Caco-2 (cell line): ENCODE measurements around the gene KRT13. TPM values are rescaled to one million over a fixed set of nuclear protein-coding genes. Genes with fewer than 3 reads are reported as not detected.

ENCODE experiments used
- BruUV-seq: library from RNA; stranded (reverse); fragments of 400-500 nt; replicated peaks from 2 replicates; lab custom pipeline; 2021; lab: Mats Ljungman, UMichigan
- CTCF ChIA-PET: fragments of 300-600 bp; sonication (Branson Sonifier 250); formaldehyde crosslinking; loops from one replicate; lab custom pipeline; 2022; ENCODE audit warnings: antibody characterized with exemption; lab: Charles Lee
- POLR2A ChIA-PET: fragments of 300-600 bp; sonication (Branson Sonifier 250); formaldehyde crosslinking; loops from one replicate; lab custom pipeline; 2022; ENCODE audit warnings: antibody characterized with exemption; lab: Charles Lee
- DNase-seq, 2 experiments: peaks; one replicate each; pipeline versions ENCODE4 v3.0.0 to v3.0.0-alpha.2; 2020 to 2022
- H3K27me3 ChIP-seq: replicated peaks from 2 replicates; pipeline ENCODE4 v1.6.0; 2011; ENCODE audit warnings: low read length; ENCODE audit not compliant: control insufficient read depth, insufficient read depth
- H3K36me3 ChIP-seq: 2 replicates; pipeline ENCODE4 v1.5.1; 2011; ENCODE audit warnings: low read length; ENCODE audit not compliant: control insufficient read depth, insufficient read depth
- H3K4me1 ChIP-seq: fragments of 250-450 bp; sonication (Bioruptor Pico); 2 replicates; pipeline ENCODE4 v1.5.1; 2020; ENCODE audit warnings: mild to moderate bottlenecking
- H3K4me3 ChIP-seq: 2 replicates; pipeline ENCODE4 v1.5.1; 2011; ENCODE audit warnings: low read depth, mild to moderate bottlenecking, control low read depth, low read length
- H3K9me3 ChIP-seq: fragments of 250-450 bp; sonication (Bioruptor Pico); 2 replicates; pipeline ENCODE4 v1.5.1; 2020; ENCODE audit warnings: mild to moderate bottlenecking, moderate library complexity
- H3K27ac Mint-ChIP-seq: one replicate; pipeline ENCODE4 v1.8.0; 2022; ENCODE audit warnings: mixed read lengths; ENCODE audit not compliant: unreplicated experiment
- H3K27me3 Mint-ChIP-seq: one replicate; pipeline ENCODE4 v1.8.0; 2022; ENCODE audit warnings: mixed read lengths; ENCODE audit not compliant: insufficient read depth, unreplicated experiment
- H3K36me3 Mint-ChIP-seq: one replicate; pipeline ENCODE4 v1.8.0; 2022; ENCODE audit warnings: mild to moderate bottlenecking, mixed read lengths; ENCODE audit not compliant: insufficient read depth, unreplicated experiment
- H3K4me1 Mint-ChIP-seq: one replicate; pipeline ENCODE4 v1.8.0; 2022; ENCODE audit warnings: low read depth, mixed read lengths; ENCODE audit not compliant: unreplicated experiment
- H3K4me3 Mint-ChIP-seq: one replicate; pipeline ENCODE4 v1.8.0; 2022; ENCODE audit warnings: mild to moderate bottlenecking, moderate library complexity, mixed read lengths; ENCODE audit not compliant: unreplicated experiment
- H3K9me3 Mint-ChIP-seq: one replicate; pipeline ENCODE4 v1.8.0; 2022; ENCODE audit warnings: mixed read lengths; ENCODE audit not compliant: unreplicated experiment
- intact Hi-C: fragments of 100-400 bp; cut with micrococcal nuclease; formaldehyde crosslinking; loops from one replicate; pipeline ENCODE4 v1.10.0; 2022; ENCODE audit not compliant: unreplicated experiment
- total RNA-seq: library from RNA; stranded (reverse); gene quantifications from 2 replicates; pipeline ENCODE4 v1.2.3, GENCODE V29; 2022
- TF ChIP-seq, protein P1 (sequence below), 2 experiments: fragments of 200-600 bp in 1 of 2; IDR thresholded peaks; 1 replicate in 1 of 2; 2 replicates in 1 of 2; pipeline versions ENCODE4 v1.5.1 to v1.8.0; 2011 to 2022; ENCODE audit warnings: antibody characterized with exemption in 1 of 2, control low read depth in 1 of 2, inconsistent platforms in 1 of 2, low read depth in 1 of 2, low read length in 1 of 2, mild to moderate bottlenecking in 1 of 2, moderate library complexity in 1 of 2; ENCODE audit not compliant: insufficient read depth in 1 of 2, severe bottlenecking in 1 of 2, unreplicated experiment in 1 of 2

Gene KRT13
- total RNA-seq, 1 experiment from 2014 or later = not detected

GRCh38 chr17:41537990-41538389 lies 32.6 kb upstream of the KRT13 start:
- Histone ChIP-seq H3K9me3 (no peaks in the 10 kb centered on the region), H3K27me3 (no peaks in the 10 kb centered on the region), H3K36me3 (no peaks in the 10 kb centered on the region), H3K4me3 (no peak overlapping the region), H3K4me1 (peaks cover 84% of the 10 kb centered on the region)
- ChIA-PET CTCF (interaction anchor here (0.7 to 1.5 kb wide), 3 partner anchors 11 to 111 kb away, joined by 4 to 10 read pairs (median 4); no protein-coding TSS in a partner anchor), POLR2A (interaction anchor here (1.1 to 2.3 kb wide), 2 partner anchors 8 to 10 kb away, joined by 4 to 24 read pairs; partner anchors contain the start of gene KRT19)
- Mint-ChIP-seq H3K27me3 (no peaks in the 10 kb centered on the region), H3K27ac (peak overlapping the region; percentile 91), H3K4me1 (peaks cover 81% of the 10 kb centered on the region), H3K4me3 (no peak overlapping the region), H3K36me3 (peaks cover 15% of the 10 kb centered on the region), H3K9me3 (no peaks in the 10 kb centered on the region)
- peak in 1 of 2 experiments; percentile 71 for DNase-seq
- TF ChIP-seq, protein P1, sequence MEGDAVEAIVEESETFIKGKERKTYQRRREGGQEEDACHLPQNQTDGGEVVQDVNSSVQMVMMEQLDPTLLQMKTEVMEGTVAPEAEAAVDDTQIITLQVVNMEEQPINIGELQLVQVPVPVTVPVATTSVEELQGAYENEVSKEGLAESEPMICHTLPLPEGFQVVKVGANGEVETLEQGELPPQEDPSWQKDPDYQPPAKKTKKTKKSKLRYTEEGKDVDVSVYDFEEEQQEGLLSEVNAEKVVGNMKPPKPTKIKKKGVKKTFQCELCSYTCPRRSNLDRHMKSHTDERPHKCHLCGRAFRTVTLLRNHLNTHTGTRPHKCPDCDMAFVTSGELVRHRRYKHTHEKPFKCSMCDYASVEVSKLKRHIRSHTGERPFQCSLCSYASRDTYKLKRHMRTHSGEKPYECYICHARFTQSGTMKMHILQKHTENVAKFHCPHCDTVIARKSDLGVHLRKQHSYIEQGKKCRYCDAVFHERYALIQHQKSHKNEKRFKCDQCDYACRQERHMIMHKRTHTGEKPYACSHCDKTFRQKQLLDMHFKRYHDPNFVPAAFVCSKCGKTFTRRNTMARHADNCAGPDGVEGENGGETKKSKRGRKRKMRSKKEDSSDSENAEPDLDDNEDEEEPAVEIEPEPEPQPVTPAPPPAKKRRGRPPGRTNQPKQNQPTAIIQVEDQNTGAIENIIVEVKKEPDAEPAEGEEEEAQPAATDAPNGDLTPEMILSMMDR (IDR thresholded peaks at IDR 0.05; ENCODE audit: insufficient read depth in 1 of 2, low read depth in 1 of 2, low read length in 1 of 2, severe bottlenecking in 1 of 2, unreplicated experiment in 1 of 2) = no peak
- BruUV-seq = no TSS peak
- intact Hi-C loops = no loop called here

DNA sequence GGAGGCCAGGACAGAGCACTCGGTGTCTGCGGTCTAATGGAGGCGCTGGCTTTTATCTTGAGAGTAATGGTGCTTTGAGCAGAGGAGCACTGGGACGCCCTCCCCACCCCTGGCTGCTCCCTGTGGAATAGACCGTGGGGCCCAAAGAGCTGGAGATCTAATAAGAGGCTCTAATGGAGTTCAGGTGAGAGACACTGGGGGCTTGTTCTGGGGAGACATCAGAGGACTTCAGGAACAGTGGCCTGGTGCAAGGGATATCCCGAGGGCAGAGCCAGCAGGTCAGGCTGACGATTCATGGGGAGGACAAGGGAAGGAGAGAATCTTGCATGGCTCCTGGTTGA lies 32.2 kb upstream of the KRT13 start:
- Histone ChIP-seq H3K4me3 (no peak overlapping the region), H3K36me3 (no peaks in the 10 kb centered on the region), H3K4me1 (peaks cover 80% of the 10 kb centered on the region), H3K9me3 (no peaks in the 10 kb centered on the region), H3K27me3 (no peaks in the 10 kb centered on the region)
- Mint-ChIP-seq H3K36me3 (peaks cover 15% of the 10 kb centered on the region), H3K4me1 (peaks cover 81% of the 10 kb centered on the region), H3K27ac (peak overlapping the region; percentile 91), H3K9me3 (no peaks in the 10 kb centered on the region), H3K27me3 (no peaks in the 10 kb centered on the region), H3K4me3 (no peak overlapping the region)
- CTCF ChIA-PET = interaction anchor here (0.7 to 1.5 kb wide), 3 partner anchors 11 to 111 kb away, joined by 4 to 10 read pairs (median 4); no protein-coding TSS in a partner anchor
- POLR2A ChIA-PET = interaction anchor here (2.3 kb wide), 1 partner anchor 10 kb away, joined by 24 read pairs; the partner anchor contains the start of gene KRT19
- TF ChIP-seq, protein P1 (IDR thresholded peaks at IDR 0.05; ENCODE audit: insufficient read depth in 1 of 2, low read depth in 1 of 2, low read length in 1 of 2, severe bottlenecking in 1 of 2, unreplicated experiment in 1 of 2) = no peak
- intact Hi-C loops = no loop called here
- BruUV-seq = no TSS peak
- peak in 1 of 2 experiments; percentile 30 for DNase-seq

DNA sequence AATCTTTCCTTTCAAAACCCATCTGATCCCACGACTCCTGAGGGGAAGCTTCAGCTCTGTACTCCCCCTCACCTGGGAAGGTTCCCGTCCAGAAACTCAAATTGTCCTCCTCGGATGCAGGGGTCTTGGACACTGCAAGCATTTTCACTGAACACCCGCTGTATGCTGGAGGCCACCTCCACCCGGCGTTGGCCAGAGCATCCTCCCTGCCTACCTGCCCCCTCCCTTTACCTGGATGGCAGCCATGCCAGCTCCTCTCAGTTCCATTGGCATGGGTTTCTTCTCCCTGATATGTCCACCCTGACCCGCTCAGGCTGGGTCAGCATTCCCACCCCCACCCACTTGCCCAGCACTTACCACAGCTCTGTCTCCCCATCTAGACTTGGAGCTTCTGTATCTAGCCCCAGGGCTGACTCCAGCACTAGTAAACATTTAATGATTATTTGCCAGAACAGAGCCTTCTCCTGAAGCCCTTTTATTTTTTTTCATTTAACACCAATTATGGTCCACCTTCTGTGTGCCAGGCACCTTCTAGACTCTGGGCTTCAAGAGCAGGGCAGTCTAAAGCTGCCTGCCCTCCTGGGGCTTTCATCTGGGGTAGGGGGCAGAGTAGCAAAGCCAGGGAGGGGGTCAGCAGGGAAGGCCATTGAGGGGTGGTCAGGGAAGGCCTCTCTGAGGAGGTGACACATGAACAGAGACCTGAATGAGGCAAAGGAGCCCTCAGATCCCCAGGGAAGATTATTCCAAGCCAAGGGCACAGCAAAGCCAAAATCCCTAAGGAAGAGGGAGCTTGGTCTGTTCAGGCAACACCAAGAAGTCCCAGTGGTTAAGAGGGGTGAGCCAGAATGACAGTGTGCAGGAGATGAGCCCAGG lies 31.6 kb upstream of the KRT13 start:
- DNase-seq = no peak
- no TSS peak for BruUV-seq
- TF ChIP-seq, protein P1 (IDR thresholded peaks at IDR 0.05; ENCODE audit: insufficient read depth in 1 of 2, low read depth in 1 of 2, low read length in 1 of 2, severe bottlenecking in 1 of 2, unreplicated experiment in 1 of 2) = no peak
- Mint-ChIP-seq H3K27ac (peak overlapping the region; percentile 91), H3K4me3 (peak overlapping the region; percentile 43), H3K9me3 (no peaks in the 10 kb centered on the region), H3K4me1 (peaks cover 81% of the 10 kb centered on the region), H3K27me3 (no peaks in the 10 kb centered on the region), H3K36me3 (peaks cover 15% of the 10 kb centered on the region)
- H3K27me3 ChIP-seq = no peaks in the 10 kb centered on the region
- H3K36me3 ChIP-seq = no peaks in the 10 kb centered on the region
- H3K4me3 ChIP-seq = no peak overlapping the region
- peaks cover 75% of the 10 kb centered on the region for H3K4me1 ChIP-seq
- H3K9me3 ChIP-seq = no peaks in the 10 kb centered on the region
- CTCF ChIA-PET = interaction anchor here (0.6 to 1.5 kb wide), 8 partner anchors 9 to 680 kb away, joined by 3 to 13 read pairs (median 4); partner anchors contain the start of gene KRT19
- POLR2A ChIA-PET = interaction anchor here (1.5 to 2.3 kb wide), 3 partner anchors 8 to 9 kb away, joined by 6 to 24 read pairs (median 8); partner anchors contain the start of gene KRT19
- intact Hi-C loops = loop anchor here (1.0 kb wide), 2 partner anchors 7 to 9 kb away; partner anchors contain the start of gene KRT19
